H1 (cell line): ENCODE results near the gene CLDND1. TPM values are rescaled to one million over a fixed set of nuclear protein-coding genes. Genes with fewer than 3 reads are reported as not detected.
A peak's percentile ranks its signal among the peaks of the same experiment; 100 is the strongest.

ENCODE experiments used
- CTCF ChIA-PET: fragments of 300-600 bp; sonication (Branson Sonifier 250); formaldehyde crosslinking; loops from one replicate; lab custom pipeline; 2021; ENCODE audit not compliant: partially characterized antibody; lab: Charles Lee
- POLR2A ChIA-PET: fragments of 300-600 bp; sonication (Branson Sonifier 250); formaldehyde crosslinking; loops from one replicate; lab custom pipeline; 2021; ENCODE audit warnings: inconsistent platforms; ENCODE audit not compliant: partially characterized antibody; lab: Charles Lee
- DNase-seq, 2 experiments: peaks; one replicate each; pipeline versions ENCODE4 v3.0.0 to v3.0.0-alpha.2; 2010 to 2022; ENCODE audit warnings: low spot score in 2 of 2, low read depth in 1 of 2, mixed read lengths in 1 of 2
- FAIRE-seq: peaks from 2 replicates; lab custom pipeline; 2011; peaks lifted over from hg19 to GRCh38; lab: Jason Lieb, UNC
- H2AFZ ChIP-seq: 2 replicates; pipeline ENCODE4 v1.8.1; 2012; ENCODE audit warnings: low read length, inconsistent platforms
- H2AK5ac ChIP-seq: 2 replicates; pipeline ENCODE4 v1.6.1; 2013; ENCODE audit warnings: low read depth, low read length
- H2BK120ac ChIP-seq: replicated peaks from 2 replicates; pipeline ENCODE3; 2013; ENCODE audit warnings: low read depth, low read length, inconsistent platforms
- H2BK12ac ChIP-seq: 2 replicates; pipeline ENCODE4 v1.6.1; 2013; ENCODE audit warnings: low read depth, low read length
- H2BK15ac ChIP-seq: 2 replicates; pipeline ENCODE4 v1.6.1; 2013; ENCODE audit warnings: low read length
- H2BK20ac ChIP-seq: 2 replicates; pipeline ENCODE4 v1.6.1; 2013; ENCODE audit warnings: low read length
- H2BK5ac ChIP-seq: 2 replicates; pipeline ENCODE4 v1.6.1; 2013; ENCODE audit warnings: low read depth, low read length
- H3K14ac ChIP-seq: 2 replicates; pipeline ENCODE4 v1.6.1; 2013; ENCODE audit warnings: inconsistent platforms; ENCODE audit not compliant: insufficient read length
- H3K18ac ChIP-seq: 2 replicates; pipeline ENCODE4 v1.6.1; 2013; ENCODE audit warnings: low read length; ENCODE audit errors: extremely low read depth
- H3K23ac ChIP-seq: 2 replicates; pipeline ENCODE4 v1.6.1; 2013; ENCODE audit warnings: inconsistent platforms; ENCODE audit not compliant: insufficient read length
- H3K23me2 ChIP-seq: 2 replicates; pipeline ENCODE4 v1.6.1; 2013; ENCODE audit warnings: low read depth, low read length
- H3K27ac ChIP-seq: 2 replicates; pipeline ENCODE4 v1.6.1; 2011; ENCODE audit warnings: low read depth, low read length, inconsistent platforms
- H3K27me3 ChIP-seq, 4 experiments: replicated peaks in 1 of 4; 1 replicate in 1 of 4; 2 replicates in 3 of 4; pipeline versions ENCODE4 v1.6.1 to v1.8.1; 2011 to 2013; ENCODE audit warnings: low read length in 3 of 4, mild to moderate bottlenecking in 3 of 4, inconsistent platforms in 2 of 4, mixed read lengths in 2 of 4, moderate library complexity in 1 of 4; ENCODE audit not compliant: control insufficient read depth in 3 of 4, insufficient read depth in 3 of 4; ENCODE audit errors: extremely low read depth in 1 of 4
- H3K36me3 ChIP-seq, 4 experiments: 2 replicates each; pipeline versions ENCODE4 v1.6.1 to v1.8.1; 2011 to 2013; ENCODE audit warnings: mild to moderate bottlenecking in 4 of 4, low read length in 3 of 4, moderate library complexity in 2 of 4, control low read depth in 1 of 4, inconsistent platforms in 1 of 4; ENCODE audit not compliant: insufficient read depth in 4 of 4, control insufficient read depth in 2 of 4
- H3K4ac ChIP-seq: replicated peaks from 2 replicates; pipeline ENCODE3; 2013; ENCODE audit warnings: low read length, low read depth, mixed read lengths, inconsistent platforms; ENCODE audit not compliant: insufficient read length
- H3K4me1 ChIP-seq, 4 experiments: replicated peaks in 1 of 4; 1 replicate in 1 of 4; 2 replicates in 3 of 4; pipeline versions ENCODE4 v1.6.1 to v1.8.1; 2011 to 2013; ENCODE audit warnings: low read length in 3 of 4, inconsistent platforms in 2 of 4, mixed read lengths in 1 of 4; ENCODE audit not compliant: insufficient read depth in 4 of 4, control insufficient read depth in 3 of 4
- H3K4me2 ChIP-seq, 2 experiments: 2 replicates each; pipeline versions ENCODE4 v1.6.1 to v1.8.1; 2011 to 2013; ENCODE audit warnings: low read depth in 2 of 2, low read length in 2 of 2, control low read depth in 1 of 2, inconsistent platforms in 1 of 2, mild to moderate bottlenecking in 1 of 2; ENCODE audit not compliant: insufficient read depth in 1 of 2
- H3K4me3 ChIP-seq, 4 experiments: fragments of 200-600, 300-600 bp in 1 of 4; sonication (generic), shearing (Covaris generic), sonication (Bioruptor Twin) in 1 of 4; 2 replicates each; pipeline versions ENCODE4 v1.5.1 to v1.8.1; 2011 to 2016; ENCODE audit warnings: low read length in 4 of 4, low read depth in 3 of 4, control low read depth in 2 of 4, inconsistent platforms in 2 of 4, mild to moderate bottlenecking in 2 of 4, mixed read lengths in 1 of 4, moderate library complexity in 1 of 4; ENCODE audit not compliant: insufficient read depth in 2 of 4; ENCODE audit errors: extremely low read depth in 1 of 4
- H3K56ac ChIP-seq: replicated peaks from 2 replicates; pipeline ENCODE3; 2013; ENCODE audit warnings: low read depth, mild to moderate bottlenecking, mixed read lengths, low read length, inconsistent platforms; ENCODE audit not compliant: insufficient read length
- H3K79me1 ChIP-seq: 2 replicates; pipeline ENCODE4 v1.6.1; 2013; ENCODE audit warnings: low read depth, low read length, control low read depth
- H3K79me2 ChIP-seq, 2 experiments: 2 replicates each; pipeline versions ENCODE4 v1.6.1 to v1.8.1; 2012 to 2013; ENCODE audit warnings: low read length in 2 of 2, mild to moderate bottlenecking in 2 of 2, inconsistent platforms in 1 of 2; ENCODE audit not compliant: insufficient read depth in 2 of 2, control insufficient read depth in 1 of 2
- H3K9ac ChIP-seq, 4 experiments: replicated peaks in 1 of 4; 1 replicate in 1 of 4; 2 replicates in 3 of 4; pipeline versions ENCODE4 v1.6.1 to v1.8.1; 2011 to 2013; ENCODE audit warnings: low read depth in 3 of 4, low read length in 3 of 4, control low read depth in 2 of 4, mild to moderate bottlenecking in 2 of 4, moderate library complexity in 2 of 4, inconsistent platforms in 1 of 4; ENCODE audit errors: extremely low read depth in 1 of 4
- H3K9me3 ChIP-seq, 2 experiments: 2 replicates each; pipeline versions ENCODE4 v1.6.1 to v1.8.1; 2012 to 2013; ENCODE audit warnings: mild to moderate bottlenecking in 2 of 2, moderate library complexity in 2 of 2, control low read depth in 1 of 2, inconsistent platforms in 1 of 2, low read depth in 1 of 2, low read length in 1 of 2, mixed read lengths in 1 of 2; ENCODE audit not compliant: insufficient read depth in 2 of 2
- H4K20me1 ChIP-seq, 2 experiments: replicated peaks in 1 of 2; 2 replicates each; pipeline versions ENCODE3 to v1.8.1; 2011 to 2013; ENCODE audit warnings: inconsistent platforms in 2 of 2, low read length in 2 of 2, mild to moderate bottlenecking in 1 of 2; ENCODE audit not compliant: insufficient read depth in 2 of 2, control insufficient read depth in 1 of 2
- H4K5ac ChIP-seq: 2 replicates; pipeline ENCODE4 v1.6.1; 2013; ENCODE audit warnings: low read length, low read depth, mixed read lengths, inconsistent platforms; ENCODE audit not compliant: insufficient read length
- H4K8ac ChIP-seq: 2 replicates; pipeline ENCODE4 v1.8.0; 2013; ENCODE audit warnings: mild to moderate bottlenecking, moderate library complexity, low read length, inconsistent platforms; ENCODE audit not compliant: insufficient read depth; ENCODE audit errors: extremely low read depth
- H4K91ac ChIP-seq: replicated peaks from 2 replicates; pipeline ENCODE3; 2013; ENCODE audit warnings: low read length, mixed read lengths, inconsistent platforms; ENCODE audit not compliant: insufficient read length
- BRCA1 ChIP-seq: IDR thresholded peaks from 2 replicates; pipeline ENCODE4 v1.6.1; 2012; ENCODE audit warnings: low read depth, low read length, improper control_type of control experiment
- CREB1 ChIP-seq: IDR thresholded peaks from 2 replicates; pipeline ENCODE4 v1.6.1; 2012; ENCODE audit warnings: inconsistent platforms
- TEAD4 ChIP-seq: IDR thresholded peaks from 2 replicates; pipeline ENCODE4 v1.6.1; 2012; ENCODE audit warnings: low read depth, low read length, inconsistent platforms, mixed read lengths
- WGBS, 2 experiments: shearing (Covaris generic) in 1 of 2; methylation state at CpG; one replicate each; pipeline versions ENCODE4 v1.1.6 to v1.1.7; 2013 to 2015; ENCODE audit warnings: low lambda C conversion rate in 2 of 2, mixed read lengths in 2 of 2, inconsistent platforms in 1 of 2, low coverage in 1 of 2, missing lambda C conversion rate in 1 of 2; ENCODE audit not compliant: insufficient replicate concordance in 2 of 2, insufficient coverage in 1 of 2, insufficient read length in 1 of 2; ENCODE audit errors: extremely low coverage in 1 of 2, missing lambda C conversion rate in 1 of 2; 5-methylcytosine and 5-hydroxymethylcytosine counted together
- polyA plus RNA-seq, 7 experiments: library from polyadenylated mRNA; depleted of rRNA in 3 of 7; stranded (reverse) in 5 of 7; unstranded in 2 of 7; fragments of >200 nt in 5 of 7; fragments of 200-250 nt in 2 of 7; gene quantifications; 1 replicate in 5 of 7; 2 replicates in 1 of 7; 4 replicates in 1 of 7; pipeline versions ENCODE4 v1.2.1 to v1.2.3, GENCODE V29; 2011 to 2013; ENCODE audit warnings: missing spikeins in 2 of 7, mixed read lengths in 2 of 7
- total RNA-seq: library from RNA; stranded (reverse); fragmentation: NEBNext Ultra II Directional; extraction: Animal tissue kit (Norgen Biotek cat#: 25700); gene quantifications from 2 replicates; pipeline ENCODE4 v1.2.1, GENCODE V29; 2021
- TF ChIP-seq, protein P1 (sequence below): IDR thresholded peaks from 2 replicates; pipeline ENCODE4 v1.6.1; 2011; ENCODE audit warnings: low read length, improper control_type of control experiment
- TF ChIP-seq, protein P2 (sequence below), 3 experiments: IDR thresholded peaks; 1 replicate in 2 of 3; 2 replicates in 1 of 3; pipeline versions ENCODE4 v1.5.1 to v1.6.1; 2011; ENCODE audit warnings: low read length in 3 of 3, mild to moderate bottlenecking in 3 of 3, inconsistent platforms in 2 of 3, low read depth in 1 of 3, moderate library complexity in 1 of 3; ENCODE audit not compliant: insufficient read depth in 1 of 3; ENCODE audit errors: control extremely low read depth in 1 of 3

Gene CLDND1
- total and polyA plus RNA-seq, 2 of the 8 experiments (the other 6 are each of a cell fraction or from before 2014, with no cell fraction given) = 68.2 to 152 TPM

DNA sequence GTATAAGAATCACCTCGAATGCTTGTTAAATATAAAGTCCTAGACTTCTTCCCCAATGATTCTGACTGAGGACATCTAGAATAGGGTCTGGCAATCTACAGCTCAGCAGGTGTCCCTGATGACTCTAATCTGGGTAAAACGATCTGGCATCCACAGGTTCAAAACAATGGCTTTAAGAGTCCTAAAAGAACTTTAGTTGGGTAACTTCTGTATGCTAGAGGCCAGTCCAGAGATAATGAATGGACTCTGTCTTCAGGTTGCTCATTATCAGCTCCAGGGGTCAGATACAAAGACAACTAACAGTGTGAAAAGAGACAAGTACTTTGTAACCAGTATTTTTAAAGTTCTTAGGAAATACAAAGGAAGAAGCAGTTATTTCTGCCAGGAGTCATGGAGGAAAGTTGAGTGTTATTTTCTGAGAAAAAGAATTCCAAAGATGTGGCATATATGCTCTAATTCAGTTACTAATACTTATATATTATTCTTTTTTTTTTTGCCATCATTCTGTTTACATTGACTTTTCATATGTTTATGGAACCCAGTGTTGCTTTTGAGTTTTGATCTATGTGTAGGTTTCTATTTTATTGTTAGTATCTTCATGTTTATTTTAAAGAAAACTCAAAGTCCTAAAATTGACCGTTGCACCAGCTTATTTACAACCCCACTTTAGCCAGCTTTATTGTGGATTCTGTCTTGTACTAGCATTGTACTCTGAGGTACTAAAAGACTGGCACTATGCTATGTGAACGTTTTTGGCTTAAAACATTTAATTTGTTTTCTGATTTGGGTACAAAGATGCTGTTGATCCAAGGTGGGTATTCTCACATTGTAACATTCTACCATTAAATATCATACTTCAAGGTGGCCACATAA lies 6.0 kb upstream of the CLDND1 start:
- no peak overlapping the region for H2BK15ac ChIP-seq
- H3K4me1 ChIP-seq = no peaks in the 10 kb centered on the region
- H3K36me3 ChIP-seq = no peaks in the 10 kb centered on the region
- no peak overlapping the region for H3K4me2 ChIP-seq
- H2BK20ac ChIP-seq = no peak overlapping the region
- H3K4ac ChIP-seq = no peak overlapping the region
- no peak for FAIRE-seq
- no peak for DNase-seq
- TF ChIP-seq, protein P1, sequence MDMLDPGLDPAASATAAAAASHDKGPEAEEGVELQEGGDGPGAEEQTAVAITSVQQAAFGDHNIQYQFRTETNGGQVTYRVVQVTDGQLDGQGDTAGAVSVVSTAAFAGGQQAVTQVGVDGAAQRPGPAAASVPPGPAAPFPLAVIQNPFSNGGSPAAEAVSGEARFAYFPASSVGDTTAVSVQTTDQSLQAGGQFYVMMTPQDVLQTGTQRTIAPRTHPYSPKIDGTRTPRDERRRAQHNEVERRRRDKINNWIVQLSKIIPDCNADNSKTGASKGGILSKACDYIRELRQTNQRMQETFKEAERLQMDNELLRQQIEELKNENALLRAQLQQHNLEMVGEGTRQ = no peak
- TF ChIP-seq BRCA1 = no peak
- TF ChIP-seq CREB1 = no peak
- no peak for TF ChIP-seq TEAD4
- TF ChIP-seq, protein P2, sequence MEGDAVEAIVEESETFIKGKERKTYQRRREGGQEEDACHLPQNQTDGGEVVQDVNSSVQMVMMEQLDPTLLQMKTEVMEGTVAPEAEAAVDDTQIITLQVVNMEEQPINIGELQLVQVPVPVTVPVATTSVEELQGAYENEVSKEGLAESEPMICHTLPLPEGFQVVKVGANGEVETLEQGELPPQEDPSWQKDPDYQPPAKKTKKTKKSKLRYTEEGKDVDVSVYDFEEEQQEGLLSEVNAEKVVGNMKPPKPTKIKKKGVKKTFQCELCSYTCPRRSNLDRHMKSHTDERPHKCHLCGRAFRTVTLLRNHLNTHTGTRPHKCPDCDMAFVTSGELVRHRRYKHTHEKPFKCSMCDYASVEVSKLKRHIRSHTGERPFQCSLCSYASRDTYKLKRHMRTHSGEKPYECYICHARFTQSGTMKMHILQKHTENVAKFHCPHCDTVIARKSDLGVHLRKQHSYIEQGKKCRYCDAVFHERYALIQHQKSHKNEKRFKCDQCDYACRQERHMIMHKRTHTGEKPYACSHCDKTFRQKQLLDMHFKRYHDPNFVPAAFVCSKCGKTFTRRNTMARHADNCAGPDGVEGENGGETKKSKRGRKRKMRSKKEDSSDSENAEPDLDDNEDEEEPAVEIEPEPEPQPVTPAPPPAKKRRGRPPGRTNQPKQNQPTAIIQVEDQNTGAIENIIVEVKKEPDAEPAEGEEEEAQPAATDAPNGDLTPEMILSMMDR (IDR thresholded peaks at IDR 0.05; ENCODE audit: control extremely low read depth in 1 of 3, insufficient read depth in 1 of 3, low read depth in 1 of 3, low read length in 3 of 3) = no peak
- no peaks in the 10 kb centered on the region for H3K27me3 ChIP-seq
- WGBS, 2 experiments = 73% methylated on average over 4 of the region's 4 CpGs; no CpG with 5 or more reads in 1 of the 2 experiments
- no peaks in the 10 kb centered on the region for H4K20me1 ChIP-seq
- no peak overlapping the region for H2BK120ac ChIP-seq
- no peak overlapping the region for H2AK5ac ChIP-seq
- H3K23me2 ChIP-seq = no peaks in the 10 kb centered on the region
- no peak overlapping the region for H3K14ac ChIP-seq
- H3K23ac ChIP-seq = no peak overlapping the region
- H3K79me1 ChIP-seq = no peaks in the 10 kb centered on the region
- H4K8ac ChIP-seq = no peak overlapping the region
- POLR2A ChIA-PET = no interaction called here
- no peaks in the 10 kb centered on the region for H3K9me3 ChIP-seq
- no peak overlapping the region for H3K56ac ChIP-seq
- no peak overlapping the region for H3K4me3 ChIP-seq
- CTCF ChIA-PET = interaction anchor here (0.7 kb wide), 1 partner anchor 64 kb away, joined by 5 read pairs; the partner anchor contains the start of gene CPOX
- H3K9ac ChIP-seq = no peak overlapping the region
- no peak overlapping the region for H3K18ac ChIP-seq
- no peak overlapping the region for H3K27ac ChIP-seq
- H3K79me2 ChIP-seq = no peaks in the 10 kb centered on the region
- no peak overlapping the region for H2BK5ac ChIP-seq
- no peak overlapping the region for H4K91ac ChIP-seq
- H2BK12ac ChIP-seq = no peak overlapping the region
- peak overlapping the region; percentile 61; the same call in 1 of the 2 replicates for H2AFZ ChIP-seq
- H4K5ac ChIP-seq = no peak overlapping the region
